Activated naive CD4-positive, alpha-beta T cell treated with anti-CD3 and anti-CD28 coated beads, Interleukin-2, amount 50 U/mL, for 16 hours (primary cell): ENCODE results near the gene PCNX2.
A peak's percentile ranks its signal among the peaks of the same experiment; 100 is the strongest.

Experiments
- DNase-seq: peaks from one replicate; pipeline ENCODE4 v3.0.0-alpha.2; 2020

Gene PCNX2

GRCh38 chr1:232979558-232979957 is 316.0 kb downstream of the PCNX2 start:
- no peak for DNase-seq

- DNase-seq, result no peak
Observed at GRCh38 chr1:232978815-232979214, 316.7 kb downstream of the PCNX2 start.

- DNase-seq, result no peak
Observed at GRCh38 chr1:232978091-232978634, 317.4 kb downstream of the PCNX2 start.

GRCh38 chr1:232974971-232975370 is 320.6 kb downstream of the PCNX2 start:
- no peak for DNase-seq

GRCh38 chr1:232973652-232974611 is 321.6 kb downstream of the PCNX2 start:
- no peak for DNase-seq

DNA sequence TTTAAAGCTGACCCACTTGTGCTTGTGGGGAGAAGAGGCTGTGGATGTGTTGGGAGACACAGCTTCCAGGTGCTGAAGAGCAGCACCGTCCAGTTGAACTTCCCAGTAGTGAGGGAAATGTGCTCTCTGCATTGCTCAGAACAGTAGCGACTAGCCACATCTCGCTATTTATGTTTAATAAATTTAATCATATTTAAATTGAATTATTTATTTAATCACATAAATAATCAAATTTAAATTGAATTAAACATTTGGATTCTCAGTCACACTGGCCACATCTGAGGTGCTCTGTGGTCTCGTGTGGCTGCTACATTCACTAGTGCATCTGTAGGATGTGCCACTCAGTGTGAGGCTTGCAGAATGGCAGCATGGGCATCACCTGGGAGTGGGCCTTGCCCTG is 325.0 kb downstream of the PCNX2 start:
- no peak for DNase-seq

GRCh38 chr1:232969799-232970198 is 325.7 kb downstream of the PCNX2 start:
- no peak for DNase-seq

DNA sequence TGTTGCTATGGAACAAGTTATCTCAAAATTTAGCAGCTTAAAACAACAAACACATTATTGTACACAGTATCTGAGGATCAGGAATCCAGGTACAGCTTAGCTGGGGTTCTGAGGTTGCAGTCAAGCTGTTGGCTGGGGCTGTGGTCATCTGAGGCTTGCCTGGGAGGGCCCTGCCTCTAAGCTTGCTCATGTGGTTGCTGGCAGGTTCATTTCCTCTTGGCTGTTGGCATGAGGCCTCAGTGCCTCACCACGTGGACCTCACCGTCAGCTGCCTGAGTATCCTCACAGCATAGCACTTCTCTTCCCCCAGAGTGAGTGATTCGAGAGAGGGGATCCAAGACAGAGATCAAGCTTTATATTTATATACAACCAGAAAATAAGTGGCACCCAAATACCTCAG is 326.6 kb downstream of the PCNX2 start:
- no peak for DNase-seq

GRCh38 chr1:232968391-232968790 is 327.1 kb downstream of the PCNX2 start:
- DNase-seq, result no peak

GRCh38 chr1:232966663-232967062 is 328.9 kb downstream of the PCNX2 start:
- no peak for DNase-seq

DNA sequence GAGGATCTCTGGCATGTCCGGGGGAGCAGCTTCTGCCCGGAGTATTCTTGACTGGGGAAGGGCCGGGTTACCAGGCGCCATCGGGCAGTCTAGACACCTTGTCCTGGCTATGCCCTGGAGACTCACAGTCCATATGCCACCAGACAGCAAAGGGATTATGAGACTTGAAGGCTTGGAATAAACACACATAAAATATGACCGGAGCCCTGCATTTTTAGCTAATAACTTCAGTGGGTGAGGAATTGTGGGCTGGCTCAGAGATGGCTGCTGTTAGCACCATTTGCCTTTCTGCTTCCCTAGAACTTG is 329.7 kb downstream of the PCNX2 start:
- no peak for DNase-seq

DNA sequence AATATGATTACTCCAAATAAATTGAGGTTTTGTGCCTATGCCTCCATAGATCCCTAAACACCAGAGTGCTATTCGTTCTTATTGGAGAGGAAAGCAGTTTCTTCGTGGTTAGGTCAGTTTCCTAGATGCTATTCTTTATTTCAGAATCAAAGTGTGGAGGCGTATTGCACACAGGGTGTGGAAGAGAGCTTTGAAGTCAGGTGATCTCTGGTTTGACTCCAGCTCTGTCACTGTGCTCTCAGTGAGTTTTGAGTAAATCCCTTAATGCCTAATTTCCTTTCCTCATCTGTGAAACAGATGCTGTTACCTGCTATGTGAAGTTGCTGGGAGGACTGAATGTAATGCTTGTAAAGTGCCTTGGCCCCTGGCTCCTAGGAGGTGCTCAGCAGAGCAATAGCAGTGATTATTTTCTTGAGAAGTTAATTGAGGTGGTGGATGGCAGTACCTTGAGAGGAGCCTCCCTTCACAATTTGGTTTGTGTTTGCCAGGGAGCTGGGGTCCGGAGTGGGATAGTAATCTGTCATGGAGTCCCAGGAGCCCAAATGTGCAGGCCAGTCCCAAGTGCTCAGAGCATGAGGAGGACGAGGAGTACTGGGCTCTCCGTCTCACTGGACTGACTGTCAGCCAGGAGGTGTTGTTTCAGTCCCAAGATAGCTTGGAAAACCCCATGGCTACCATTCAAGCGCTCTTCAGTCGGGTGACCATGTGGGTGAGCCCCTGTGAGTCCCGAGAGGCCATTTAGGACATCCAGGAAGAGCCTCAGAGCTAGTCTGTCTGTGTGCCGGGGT is 330.2 kb downstream of the PCNX2 start:
- DNase-seq, result no peak

GRCh38 chr1:232964601-232965000 is 330.9 kb downstream of the PCNX2 start:
- DNase-seq, result no peak

- no peak for DNase-seq
Observed at GRCh38 chr1:232962761-232963745, 332.5 kb downstream of the PCNX2 start.

- DNase-seq, result no peak
Observed at GRCh38 chr1:232958067-232958466, 337.5 kb downstream of the PCNX2 start.

GRCh38 chr1:232956081-232956480 is 339.4 kb downstream of the PCNX2 start:
- DNase-seq, result no peak

- no peak for DNase-seq
Observed at GRCh38 chr1:232954594-232955365, 340.7 kb downstream of the PCNX2 start.

DNA sequence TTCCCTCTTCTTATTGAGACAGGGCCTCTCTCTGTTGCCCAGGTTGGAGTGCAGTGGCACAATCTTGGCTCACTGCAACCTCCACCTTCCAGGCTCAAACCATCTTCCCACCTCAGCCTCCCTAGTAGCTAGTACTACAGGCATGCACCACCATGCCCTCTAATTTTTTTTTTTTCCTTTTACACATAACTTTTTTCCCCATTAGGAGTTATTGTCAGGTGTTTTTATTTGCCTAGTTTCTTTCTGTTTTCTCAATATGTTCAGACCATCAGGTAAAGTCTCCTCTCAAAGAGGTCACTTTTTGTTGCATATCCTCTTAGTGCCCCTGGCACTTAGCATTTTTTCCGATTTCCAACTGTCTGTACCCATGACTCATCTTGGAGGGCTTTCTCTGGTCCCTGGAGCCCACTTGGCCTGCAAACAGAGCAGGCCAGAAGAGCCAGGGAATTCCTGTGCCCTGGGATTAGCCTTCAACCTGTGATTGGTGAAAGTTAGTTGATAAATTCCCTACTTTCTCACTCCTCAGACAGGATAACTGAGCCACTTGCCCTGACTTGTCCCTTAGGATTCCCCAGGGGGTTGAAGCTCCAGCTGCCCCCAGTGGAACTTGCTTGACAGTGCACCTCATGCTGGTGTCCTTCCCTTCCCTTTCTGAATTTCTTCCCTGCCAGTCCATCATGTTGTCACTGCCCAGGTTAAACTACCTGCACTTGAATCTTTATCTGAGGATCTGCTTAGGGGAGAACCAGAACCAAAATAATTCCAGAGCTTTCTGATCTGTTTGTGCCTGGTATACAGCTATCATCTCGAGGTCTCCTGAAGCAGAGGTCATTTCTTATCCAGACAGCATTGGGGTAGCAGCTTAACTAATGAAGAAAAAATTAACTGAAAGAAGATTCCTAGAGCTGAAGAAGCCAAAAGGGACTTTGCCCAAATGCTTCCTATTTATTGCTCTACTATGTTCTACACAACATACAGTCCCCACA is 342.7 kb downstream of the PCNX2 start:
- DNase-seq, result peak; percentile 24

- DNase-seq, result no peak
Observed at GRCh38 chr1:232951605-232952004, 343.9 kb downstream of the PCNX2 start.

DNA sequence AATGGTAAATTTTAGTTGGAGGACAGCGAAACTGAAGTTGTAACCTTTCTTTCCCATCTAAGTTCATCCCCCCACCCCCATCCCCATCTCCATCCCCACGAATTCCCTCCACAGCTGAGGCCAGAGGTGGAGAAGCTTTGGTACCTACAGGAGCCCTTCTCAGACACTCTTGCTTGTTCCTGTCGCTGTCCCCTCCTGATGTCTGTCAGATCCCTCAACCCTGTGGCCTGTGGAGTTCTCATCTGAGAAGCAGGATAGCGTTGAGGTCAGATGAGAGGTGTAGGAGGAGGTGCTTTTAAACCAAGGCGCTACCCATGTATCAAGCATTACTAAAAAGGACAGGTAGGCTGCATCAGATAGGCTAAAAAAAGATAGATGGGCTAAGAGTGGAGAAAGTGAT is 344.3 kb downstream of the PCNX2 start:
- no peak for DNase-seq
